GM12891 (cell line): ENCODE results near the gene TECTB.

Source experiments
- DNase-seq: peaks from one replicate; pipeline ENCODE4 v3.0.0; 2011; ENCODE audit warnings: low spot score; ENCODE audit not compliant: insufficient read length
- FAIRE-seq: peaks from 2 replicates; lab custom pipeline; 2011; peaks lifted over from hg19 to GRCh38; lab: Jason Lieb, UNC
- PAX5 ChIP-seq: IDR thresholded peaks from 2 replicates; pipeline ENCODE4 v1.6.1; 2011; ENCODE audit warnings: low read length, moderate library complexity, mild to moderate bottlenecking; ENCODE audit not compliant: insufficient read depth, severe bottlenecking
- POLR2A ChIP-seq: IDR thresholded peaks from 2 replicates; pipeline ENCODE4 v1.6.1; 2011; ENCODE audit warnings: low read depth, low read length, control low read depth
- POLR2AphosphoS5 ChIP-seq: IDR thresholded peaks from 2 replicates; pipeline ENCODE4 v1.6.1; 2011; ENCODE audit warnings: low read depth, low read length, control low read depth
- POU2F2 ChIP-seq: IDR thresholded peaks from 2 replicates; pipeline ENCODE4 v1.6.1; 2011; ENCODE audit warnings: low read depth, mild to moderate bottlenecking, control low read depth, low read length, moderate library complexity
- SPI1 ChIP-seq: IDR thresholded peaks from 2 replicates; pipeline ENCODE4 v1.6.1; 2011; ENCODE audit warnings: low read depth, low read length, control low read depth
- TAF1 ChIP-seq: IDR thresholded peaks from 2 replicates; pipeline ENCODE4 v1.6.1; 2011; ENCODE audit warnings: low read depth, low read length, control low read depth

Gene TECTB

GRCh38 chr10:112288486-112288885 lies 5.3 kb downstream of the TECTB start:
- FAIRE-seq (no peak), DNase-seq (no peak)
- TF ChIP-seq POLR2AphosphoS5 (no peak), POU2F2 (no peak), TAF1 (no peak), POLR2A (no peak), SPI1 (no peak), PAX5 (no peak)

GRCh38 chr10:112289373-112290053 lies 6.3 kb downstream of the TECTB start:
- FAIRE-seq = no peak
- no peak for DNase-seq
- no peak for TF ChIP-seq POLR2A
- no peak for TF ChIP-seq SPI1
- TF ChIP-seq POU2F2 = no peak
- no peak for TF ChIP-seq POLR2AphosphoS5
- no peak for TF ChIP-seq PAX5
- TF ChIP-seq TAF1 = no peak

- DNase-seq = no peak
- TF ChIP-seq SPI1 = no peak
- no peak for TF ChIP-seq POU2F2
- TF ChIP-seq POLR2AphosphoS5 = no peak
- TF ChIP-seq POLR2A = no peak
- TF ChIP-seq TAF1 = no peak
- TF ChIP-seq PAX5 = no peak
- FAIRE-seq = no peak
These were observed 6.8 kb downstream of the TECTB start for GRCh38 chr10:112290054-112290373.

GRCh38 chr10:112294169-112294568 lies 11.0 kb downstream of the TECTB start:
- no peak for FAIRE-seq
- DNase-seq = no peak
- no peak for TF ChIP-seq POLR2AphosphoS5
- TF ChIP-seq POLR2A = no peak
- TF ChIP-seq SPI1 = no peak
- no peak for TF ChIP-seq PAX5
- no peak for TF ChIP-seq TAF1
- TF ChIP-seq POU2F2 = no peak

- TF ChIP-seq POU2F2 = no peak
- TF ChIP-seq SPI1 = no peak
- TF ChIP-seq TAF1 = no peak
- no peak for TF ChIP-seq POLR2AphosphoS5
- no peak for TF ChIP-seq PAX5
- no peak for TF ChIP-seq POLR2A
- FAIRE-seq (no peak), DNase-seq (no peak)
These were observed 12.9 kb downstream of the TECTB start for GRCh38 chr10:112295853-112296830.

GRCh38 chr10:112296908-112297331 lies 13.7 kb downstream of the TECTB start:
- no peak for TF ChIP-seq PAX5
- no peak for TF ChIP-seq POLR2A
- TF ChIP-seq SPI1 = no peak
- TF ChIP-seq POU2F2 = no peak
- TF ChIP-seq TAF1 = no peak
- no peak for TF ChIP-seq POLR2AphosphoS5
- no peak for DNase-seq
- no peak for FAIRE-seq

- FAIRE-seq (no peak), DNase-seq (no peak)
- no peak for TF ChIP-seq POLR2A
- no peak for TF ChIP-seq POLR2AphosphoS5
- TF ChIP-seq SPI1 = no peak
- TF ChIP-seq TAF1 = no peak
- no peak for TF ChIP-seq PAX5
- TF ChIP-seq POU2F2 = no peak
These were observed 15.4 kb downstream of the TECTB start for GRCh38 chr10:112298581-112298980.

GRCh38 chr10:112299456-112299855 lies 16.3 kb downstream of the TECTB start:
- no peak for TF ChIP-seq PAX5
- DNase-seq (no peak), FAIRE-seq (no peak)

GRCh38 chr10:112302335-112302734 lies 19.1 kb downstream of the TECTB start:
- DNase-seq (no peak), FAIRE-seq (no peak)
- TF ChIP-seq SPI1 (no peak), POU2F2 (no peak), TAF1 (no peak), POLR2AphosphoS5 (no peak), PAX5 (no peak), POLR2A (no peak)

- DNase-seq (no peak), FAIRE-seq (no peak)
- TF ChIP-seq TAF1 (no peak), PAX5 (no peak), POLR2AphosphoS5 (no peak), POU2F2 (no peak), POLR2A (no peak), SPI1 (no peak)
These were observed 20.3 kb downstream of the TECTB start for GRCh38 chr10:112303528-112303927.
